ENCODE measurements around the gene HBG2.
"Not testable (repeated sequence)": the region's sequence is repeated elsewhere in the genome, so short reads cannot be mapped to it uniquely, and the experiment has no call there.

The HBG2 gene

DNA sequence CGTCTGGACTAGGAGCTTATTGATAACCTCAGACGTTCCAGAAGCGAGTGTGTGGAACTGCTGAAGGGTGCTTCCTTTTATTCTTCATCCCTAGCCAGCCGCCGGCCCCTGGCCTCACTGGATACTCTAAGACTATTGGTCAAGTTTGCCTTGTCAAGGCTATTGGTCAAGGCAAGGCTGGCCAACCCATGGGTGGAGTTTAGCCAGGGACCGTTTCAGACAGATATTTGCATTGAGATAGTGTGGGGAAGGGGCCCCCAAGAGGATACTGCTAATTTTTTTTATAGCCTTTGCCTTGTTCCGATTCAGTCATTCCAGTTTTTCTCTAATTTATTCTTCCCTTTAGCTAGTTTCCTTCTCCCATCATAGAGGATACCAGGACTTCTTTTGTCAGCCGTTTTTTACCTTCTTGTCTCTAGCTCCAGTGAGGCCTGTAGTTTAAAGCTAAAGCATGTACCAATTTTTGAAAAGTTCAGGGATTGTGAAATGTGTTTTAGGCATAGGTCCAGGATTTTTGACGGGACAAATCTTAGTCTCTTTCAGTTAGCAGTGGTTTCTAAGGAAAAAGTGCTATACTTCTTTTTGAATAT is 4.7 kb downstream of the HBG2 start, which contains the start of gene HBG1:
Gene HBG1 (minus strand): TSS at position 51 of the 590 bp plus-strand sequence. CDS start 53 bp downstream, outside the sequence.
- DNase-seq (ENCODE audit: low spot score), result not testable (repeated sequence)

DNA sequence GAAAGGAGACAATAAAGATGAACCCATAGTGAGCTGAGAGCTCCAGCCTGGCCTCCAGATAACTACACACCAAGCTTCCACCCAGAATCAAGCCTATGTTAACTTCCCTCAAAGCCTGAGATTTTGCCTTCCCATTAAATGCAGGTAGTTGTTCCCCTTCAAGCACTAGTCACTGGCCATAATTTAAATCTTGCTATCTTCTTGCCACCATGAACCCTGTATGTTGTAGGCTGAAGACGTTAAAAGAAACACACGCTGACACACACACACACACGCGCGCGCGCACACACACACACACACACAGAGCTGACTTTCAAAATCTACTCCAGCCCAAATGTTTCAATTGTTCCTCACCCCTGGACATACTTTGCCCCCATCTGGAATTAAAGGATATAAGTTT is 6.1 kb downstream of the HBG2 start:
- not testable (repeated sequence) for DNase-seq (ENCODE audit: low spot score)

DNA sequence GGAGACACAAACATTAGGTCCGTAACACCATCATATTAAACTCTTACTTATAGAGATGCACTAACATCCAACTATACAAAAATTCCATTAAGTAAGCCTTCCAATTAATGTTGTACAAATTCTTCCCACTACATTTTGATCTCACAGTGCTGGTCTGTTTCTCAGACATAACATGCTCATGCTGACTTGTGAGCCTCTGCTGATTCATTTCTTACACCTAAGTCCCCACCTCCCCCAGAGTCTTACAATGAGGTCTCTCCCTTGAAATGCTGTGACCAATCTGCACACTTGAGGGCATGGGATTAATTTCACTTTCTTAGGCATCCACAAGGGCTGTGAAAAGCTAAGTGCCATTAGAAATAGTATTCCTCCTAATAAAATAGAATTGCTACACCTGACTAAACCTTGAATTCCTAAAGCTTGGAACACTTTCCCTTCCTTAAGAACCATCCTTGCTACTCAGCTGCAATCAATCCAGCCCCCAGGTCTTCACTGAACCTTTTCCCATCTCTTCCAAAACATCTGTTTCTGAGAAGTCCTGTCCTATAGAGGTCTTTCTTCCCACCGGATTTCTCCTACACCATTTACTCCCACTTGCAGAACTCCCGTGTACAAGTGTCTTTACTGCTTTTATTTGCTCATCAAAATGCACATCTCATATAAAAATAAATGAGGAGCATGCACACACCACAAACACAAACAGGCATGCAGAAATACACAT is 6.9 kb downstream of the HBG2 start:
- DNase-seq (ENCODE audit: low spot score), result no peak

- no peak for DNase-seq (ENCODE audit: low spot score)
Observed at GRCh38 chr11:5246772-5247471, 7.7 kb downstream of the HBG2 start.

GRCh38 chr11:5245155-5245554 is 9.4 kb downstream of the HBG2 start:
- no peak for DNase-seq (ENCODE audit: low spot score)

DNA sequence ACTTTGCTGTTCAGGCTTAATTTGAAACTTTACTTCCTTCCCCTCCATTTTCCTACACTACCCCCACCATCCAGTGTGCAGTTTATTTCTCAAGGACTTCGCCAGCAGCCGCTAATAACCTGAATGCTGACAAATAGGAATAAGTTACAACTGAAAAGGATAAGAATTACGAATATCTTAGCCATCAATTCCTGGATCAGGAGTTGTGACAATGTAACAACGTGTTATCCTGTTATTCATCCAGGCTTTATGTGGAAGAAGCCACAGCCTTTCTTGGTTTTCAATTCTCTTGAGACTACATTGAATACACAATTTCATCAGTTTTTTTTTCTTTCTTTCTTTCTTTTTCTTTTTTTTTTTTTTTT is 10.8 kb downstream of the HBG2 start:
- DNase-seq (ENCODE audit: low spot score), result no peak

- no peak for DNase-seq (ENCODE audit: low spot score)
Observed at GRCh38 chr11:5242933-5243815, 11.4 kb downstream of the HBG2 start.

GRCh38 chr11:5242208-5242607 is 12.4 kb downstream of the HBG2 start:
- DNase-seq (ENCODE audit: low spot score), result no peak

DNA sequence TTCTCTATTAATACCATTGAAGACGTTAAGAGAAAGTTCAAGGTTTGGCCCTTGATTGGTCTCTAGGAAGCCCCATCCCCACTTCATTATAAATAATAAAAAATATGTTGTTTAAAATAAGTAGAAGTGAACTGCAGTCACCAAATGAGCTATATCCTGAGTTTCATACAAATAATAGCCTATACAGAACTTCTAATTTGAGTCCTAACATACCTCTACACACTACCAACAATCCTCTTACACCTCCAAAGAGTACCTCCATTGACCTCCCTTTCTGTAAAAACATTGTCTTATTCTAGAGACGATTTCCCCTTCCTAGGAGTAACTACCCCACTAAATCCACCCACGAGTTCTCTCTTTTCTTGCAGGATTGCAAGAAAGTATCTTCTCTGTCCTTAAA is 13.1 kb downstream of the HBG2 start:
- no peak for DNase-seq (ENCODE audit: low spot score)

DNA sequence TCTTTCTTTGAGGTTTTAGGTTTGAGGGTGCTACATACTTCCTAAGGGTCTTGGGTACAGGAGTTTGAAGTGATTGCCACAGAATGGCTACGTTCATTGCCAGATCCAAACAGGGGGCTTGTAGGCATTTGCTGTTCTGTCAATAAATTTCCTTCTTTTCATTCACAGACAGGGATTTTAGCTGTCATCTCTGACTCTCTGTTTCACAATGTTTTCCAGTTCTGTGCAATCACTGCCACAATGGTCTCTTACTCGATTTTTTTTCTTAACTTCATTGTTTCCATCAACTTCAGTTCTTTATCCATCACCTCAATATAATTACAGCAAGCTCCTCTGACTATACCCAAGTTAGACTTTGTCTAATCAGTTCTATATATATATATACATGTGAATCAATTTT is 14.1 kb downstream of the HBG2 start:
- no peak for DNase-seq (ENCODE audit: low spot score)

- DNase-seq (ENCODE audit: low spot score), result no peak
Observed at GRCh38 chr11:5240056-5240455, 14.5 kb downstream of the HBG2 start.

- DNase-seq (ENCODE audit: low spot score), result no peak
Observed at GRCh38 chr11:5239046-5239445, 15.5 kb downstream of the HBG2 start.

GRCh38 chr11:5238486-5238885 is 16.1 kb downstream of the HBG2 start:
- DNase-seq (ENCODE audit: low spot score), result no peak

- no peak for DNase-seq (ENCODE audit: low spot score)
Observed at GRCh38 chr11:5237420-5237819, 17.2 kb downstream of the HBG2 start.

GRCh38 chr11:5235364-5236095 is 19.1 kb downstream of the HBG2 start:
- DNase-seq (ENCODE audit: low spot score), result no peak

DNA sequence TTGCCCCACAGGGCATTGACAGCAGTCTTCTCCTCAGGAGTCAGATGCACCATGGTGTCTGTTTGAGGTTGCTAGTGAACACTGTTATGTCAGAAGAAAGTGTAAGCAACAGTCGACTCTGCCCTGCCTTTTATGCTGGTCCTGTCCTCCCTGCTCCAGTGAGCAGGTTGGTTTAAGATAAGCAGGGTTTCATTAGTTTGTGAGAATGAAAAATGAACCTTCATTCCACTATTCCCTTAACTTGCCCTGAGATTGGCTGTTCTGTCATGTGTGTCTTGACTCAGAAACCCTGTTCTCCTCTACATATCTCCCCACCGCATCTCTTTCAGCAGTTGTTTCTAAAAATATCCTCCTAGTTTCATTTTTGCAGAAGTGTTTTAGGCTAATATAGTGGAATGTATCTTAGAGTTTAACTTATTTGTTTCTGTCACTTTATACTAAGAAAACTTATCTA is 20.2 kb downstream of the HBG2 start, which contains the start of gene HBD:
Gene HBD (minus strand): TSS at position 103 of the 454 bp plus-strand sequence. CDS start 50 bp downstream, at position 53.
- DNase-seq (ENCODE audit: low spot score), result no peak

GRCh38 chr11:5233307-5233706 is 21.3 kb downstream of the HBG2 start:
- DNase-seq (ENCODE audit: low spot score), result no peak

- DNase-seq (ENCODE audit: low spot score), result no peak
Observed at GRCh38 chr11:5232821-5233220, 21.8 kb downstream of the HBG2 start.

- no peak for DNase-seq (ENCODE audit: low spot score)
Observed at GRCh38 chr11:5232176-5232575, 22.4 kb downstream of the HBG2 start.

DNA sequence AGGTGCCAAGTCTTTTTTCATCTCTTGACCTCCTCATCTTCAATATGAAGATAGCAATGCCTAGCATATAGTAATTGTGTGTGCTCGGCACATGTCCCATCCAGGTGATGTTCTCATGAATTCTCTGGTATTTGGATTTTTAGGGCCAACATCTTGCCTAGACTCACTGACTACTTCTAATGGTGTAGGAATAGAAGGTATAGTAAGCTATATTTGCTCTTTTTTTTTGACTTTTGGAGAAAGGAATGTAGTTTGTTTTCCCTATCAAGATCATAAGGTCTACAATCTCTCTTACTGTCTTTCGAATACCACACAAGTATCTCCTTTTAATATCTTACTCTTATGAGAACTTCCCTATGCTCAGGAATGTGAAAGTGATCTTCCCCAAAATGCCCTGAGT is 23.5 kb downstream of the HBG2 start:
- DNase-seq (ENCODE audit: low spot score), result no peak

DNA sequence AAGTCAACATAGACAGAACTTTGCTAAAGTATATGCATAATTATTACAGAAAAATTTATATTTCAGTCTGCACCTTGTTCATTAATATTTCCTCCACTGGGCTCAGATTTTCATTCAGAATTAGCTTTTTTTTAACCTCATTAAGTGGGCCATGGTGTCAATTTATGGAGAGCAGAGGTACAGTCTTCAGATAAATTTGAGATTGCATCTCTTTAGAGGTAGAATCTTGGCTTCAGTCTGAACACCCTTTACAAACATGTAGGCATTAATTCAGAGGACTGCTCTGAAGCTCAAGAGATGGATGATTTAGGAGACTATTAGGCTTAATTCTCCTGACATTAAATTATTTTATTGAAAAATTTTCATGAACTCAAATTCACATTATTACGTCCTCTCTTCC is 24.3 kb downstream of the HBG2 start:
- no peak for DNase-seq (ENCODE audit: low spot score)

Measured in left forelimb (tissue), 1 donor.